WERI-Rb-1 (cell line): ENCODE data around the gene GNG7.

ENCODE experiments used
- DNase-seq: peaks from one replicate; pipeline ENCODE4 v3.0.0-alpha.2; 2020
- H3K27ac ChIP-seq: fragments of 250-450 bp; sonication (Bioruptor Pico); 2 replicates; pipeline ENCODE4 v1.5.1; 2020; ENCODE audit warnings: mild to moderate bottlenecking, moderate library complexity
- H3K27me3 ChIP-seq: fragments of 250-450 bp; sonication (Bioruptor Pico); 2 replicates; pipeline ENCODE4 v1.5.1; 2021; ENCODE audit warnings: mild to moderate bottlenecking, low read depth, moderate library complexity; ENCODE audit not compliant: insufficient read depth, severe bottlenecking
- H3K36me3 ChIP-seq: fragments of 250-450 bp; sonication (Bioruptor Pico); 2 replicates; pipeline ENCODE4 v1.5.1; 2020; ENCODE audit warnings: mild to moderate bottlenecking, moderate library complexity
- H3K4me3 ChIP-seq: 2 replicates; pipeline ENCODE4 v1.5.1; 2011; ENCODE audit warnings: low read depth, mild to moderate bottlenecking, control low read depth, low read length
- H3K9me3 ChIP-seq: fragments of 250-450 bp; sonication (Bioruptor Pico); 2 replicates; pipeline ENCODE4 v1.5.1; 2021; ENCODE audit warnings: mild to moderate bottlenecking, moderate library complexity; ENCODE audit not compliant: severe bottlenecking
- CTCF ChIP-seq: IDR thresholded peaks from 2 replicates; pipeline ENCODE4 v1.5.1; 2011; ENCODE audit warnings: low read depth, mild to moderate bottlenecking, control low read depth, inconsistent platforms, low read length

Gene GNG7

GRCh38 chr19:2590630-2591399 lies 111.7 kb downstream of the GNG7 start:
- Histone ChIP-seq H3K27ac (no peak overlapping the region), H3K27me3 (no peaks in the 10 kb centered on the region), H3K36me3 (no peaks in the 10 kb centered on the region), H3K4me3 (no peak overlapping the region), H3K9me3 (peaks cover 4% of the 10 kb centered on the region)
- no peak for DNase-seq
- TF ChIP-seq CTCF, result no peak

GRCh38 chr19:2589441-2589840 lies 113.1 kb downstream of the GNG7 start:
- no peak overlapping the region for H3K27ac ChIP-seq
- H3K9me3 ChIP-seq, result peaks cover 4% of the 10 kb centered on the region
- no peaks in the 10 kb centered on the region for H3K36me3 ChIP-seq
- no peaks in the 10 kb centered on the region for H3K27me3 ChIP-seq
- H3K4me3 ChIP-seq, result no peak overlapping the region
- no peak for TF ChIP-seq CTCF
- no peak for DNase-seq

GRCh38 chr19:2588081-2588777 lies 114.3 kb downstream of the GNG7 start:
- Histone ChIP-seq H3K36me3 (no peaks in the 10 kb centered on the region), H3K9me3 (peaks cover 4% of the 10 kb centered on the region), H3K27ac (no peak overlapping the region), H3K4me3 (no peak overlapping the region), H3K27me3 (no peaks in the 10 kb centered on the region)
- no peak for DNase-seq
- no peak for TF ChIP-seq CTCF

GRCh38 chr19:2587001-2587719 lies 115.3 kb downstream of the GNG7 start:
- no peak for TF ChIP-seq CTCF
- Histone ChIP-seq H3K9me3 (peaks cover 9% of the 10 kb centered on the region), H3K27me3 (no peaks in the 10 kb centered on the region), H3K36me3 (no peaks in the 10 kb centered on the region), H3K4me3 (no peak overlapping the region), H3K27ac (no peak overlapping the region)
- no peak for DNase-seq

GRCh38 chr19:2586196-2586595 lies 116.3 kb downstream of the GNG7 start:
- H3K27ac ChIP-seq, result no peak overlapping the region
- no peaks in the 10 kb centered on the region for H3K36me3 ChIP-seq
- no peak overlapping the region for H3K4me3 ChIP-seq
- DNase-seq, result no peak
- TF ChIP-seq CTCF, result no peak
- peaks cover 5% of the 10 kb centered on the region for H3K9me3 ChIP-seq
- H3K27me3 ChIP-seq, result no peaks in the 10 kb centered on the region
